ENCODE results near the gene NAV3. TPM values are rescaled to one million over a fixed set of nuclear protein-coding genes. Genes with fewer than 3 reads are reported as not detected.

NAV3 gene
- total RNA-seq, 1 experiment from 2014 or later = 6.8 TPM

GRCh38 chr12:78176643-78177042, 345.9 kb downstream of the NAV3 start:
- no peaks in the 10 kb centered on the region for H3K4me1 ChIP-seq (ENCODE audit: insufficient read depth, low read length)
- H3K4me3 ChIP-seq (ENCODE audit: low read length) = no peak overlapping the region
- no peaks in the 10 kb centered on the region for H4K20me1 ChIP-seq (ENCODE audit: low read length)
- no peak overlapping the region for H3K27ac ChIP-seq (ENCODE audit: low read length)
- POLR2A ChIA-PET (ENCODE audit: unreplicated experiment) = no interaction called here
- DNase-seq = no peak
- no peaks in the 10 kb centered on the region for H3F3A ChIP-seq (ENCODE audit: low read length, unreplicated experiment)
- no peaks in the 10 kb centered on the region for H3K9me3 ChIP-seq (ENCODE audit: low read length)
- H2AFZ ChIP-seq (ENCODE audit: low read length) = no peak overlapping the region
- H3K79me2 ChIP-seq (ENCODE audit: low read length) = no peaks in the 10 kb centered on the region
- intact Hi-C loops (cut with micrococcal nuclease) = no loop called here
- no peaks in the 10 kb centered on the region for H3K27me3 ChIP-seq (ENCODE audit: low read length)
- H3K36me3 ChIP-seq (ENCODE audit: low read depth, low read length) = no peaks in the 10 kb centered on the region
- no peak overlapping the region for H3K4me2 ChIP-seq (ENCODE audit: low read length)
- no TSS peak for BruUV-seq (replicated peaks)
- H3K9me2 ChIP-seq (replicated peaks; ENCODE audit: low read length) = no peaks in the 10 kb centered on the region
- CTCF ChIA-PET = no interaction called here
- TF ChIP-seq EZH2phosphoT487 (IDR thresholded peaks at IDR 0.05; ENCODE audit: borderline replicate concordance, low read length) (no peak), EZH2 (IDR thresholded peaks at IDR 0.05; ENCODE audit: low read length, unreplicated experiment) (no peak), CTCF (conservative IDR thresholded peaks at IDR 0.05; ENCODE audit: low read depth, low read length) (no peak)
- H3K9ac ChIP-seq (ENCODE audit: low read length) = no peak overlapping the region
- no peak for ATAC-seq

GRCh38 chr12:78177298-78177697, 346.6 kb downstream of the NAV3 start:
- H3K9me3 ChIP-seq (ENCODE audit: low read length) = no peaks in the 10 kb centered on the region
- no peaks in the 10 kb centered on the region for H3K27me3 ChIP-seq (ENCODE audit: low read length)
- H3K9me2 ChIP-seq (replicated peaks; ENCODE audit: low read length) = no peaks in the 10 kb centered on the region
- H3K36me3 ChIP-seq (ENCODE audit: low read depth, low read length) = no peaks in the 10 kb centered on the region
- H3K4me3 ChIP-seq (ENCODE audit: low read length) = no peak overlapping the region
- intact Hi-C loops (cut with micrococcal nuclease) = no loop called here
- no peak overlapping the region for H2AFZ ChIP-seq (ENCODE audit: low read length)
- H3K79me2 ChIP-seq (ENCODE audit: low read length) = no peaks in the 10 kb centered on the region
- no peak for DNase-seq
- no peak for ATAC-seq
- no peaks in the 10 kb centered on the region for H3K4me1 ChIP-seq (ENCODE audit: insufficient read depth, low read length)
- H3K27ac ChIP-seq (ENCODE audit: low read length) = no peak overlapping the region
- H3F3A ChIP-seq (ENCODE audit: low read length, unreplicated experiment) = no peaks in the 10 kb centered on the region
- no peak overlapping the region for H3K4me2 ChIP-seq (ENCODE audit: low read length)
- TF ChIP-seq EZH2phosphoT487 (IDR thresholded peaks at IDR 0.05; ENCODE audit: borderline replicate concordance, low read length) = no peak
- no peak for TF ChIP-seq CTCF (conservative IDR thresholded peaks at IDR 0.05; ENCODE audit: low read depth, low read length)
- TF ChIP-seq EZH2 (IDR thresholded peaks at IDR 0.05; ENCODE audit: low read length, unreplicated experiment) = no peak
- no TSS peak for BruUV-seq (replicated peaks)
- ChIA-PET CTCF (no interaction called here), POLR2A (ENCODE audit: unreplicated experiment) (no interaction called here)
- H3K9ac ChIP-seq (ENCODE audit: low read length) = no peak overlapping the region
- H4K20me1 ChIP-seq (ENCODE audit: low read length) = no peaks in the 10 kb centered on the region

GRCh38 chr12:78179346-78179745, 348.7 kb downstream of the NAV3 start:
- Histone ChIP-seq H3K4me2 (ENCODE audit: low read length) (no peak overlapping the region), H3K27ac (ENCODE audit: low read length) (no peak overlapping the region)
- intact Hi-C loops (cut with micrococcal nuclease) = no loop called here

More at GRCh38 chr12:78179346-78179745, 348.7 kb downstream of the NAV3 start:
- Histone ChIP-seq H3K4me1 (ENCODE audit: insufficient read depth, low read length) (peaks cover 11% of the 10 kb centered on the region; the same call in 1 of the 2 replicates), H4K20me1 (ENCODE audit: low read length) (no peaks in the 10 kb centered on the region), H3K9me3 (ENCODE audit: low read length) (no peaks in the 10 kb centered on the region), H3K36me3 (ENCODE audit: low read depth, low read length) (no peaks in the 10 kb centered on the region), H3K9ac (ENCODE audit: low read length) (no peak overlapping the region), H2AFZ (ENCODE audit: low read length) (no peak overlapping the region), H3K4me3 (ENCODE audit: low read length) (no peak overlapping the region), H3K9me2 (replicated peaks; ENCODE audit: low read length) (no peaks in the 10 kb centered on the region), H3K79me2 (ENCODE audit: low read length) (no peaks in the 10 kb centered on the region), H3K27me3 (ENCODE audit: low read length) (no peaks in the 10 kb centered on the region), H3F3A (ENCODE audit: low read length, unreplicated experiment) (no peaks in the 10 kb centered on the region)
- no peak for TF ChIP-seq CTCF (conservative IDR thresholded peaks at IDR 0.05; ENCODE audit: low read depth, low read length)
- TF ChIP-seq EZH2phosphoT487 (IDR thresholded peaks at IDR 0.05; ENCODE audit: borderline replicate concordance, low read length) = no peak
- TF ChIP-seq EZH2 (IDR thresholded peaks at IDR 0.05; ENCODE audit: low read length, unreplicated experiment) = no peak
- CTCF ChIA-PET = no interaction called here
- DNase-seq (no peak), ATAC-seq (no peak)
- BruUV-seq (replicated peaks) = no TSS peak
- POLR2A ChIA-PET (ENCODE audit: unreplicated experiment) = interaction anchor here (0.6 kb wide), 1 partner anchor 478 kb away, joined by 5 read pairs; no protein-coding TSS in a partner anchor

Data from PC-3 (cell line).